Measurements from ENCODE around the gene KIF2C. TPM values are rescaled to one million over a fixed set of nuclear protein-coding genes. Genes with fewer than 3 reads are reported as not detected.
A peak's percentile ranks its signal among the peaks of the same experiment; 100 is the strongest.
"Not testable (repeated sequence)": the region's sequence is repeated elsewhere in the genome, so short reads cannot be mapped to it uniquely, and the experiment has no call there.

The KIF2C gene
- total and polyA plus RNA-seq, 9 of the 15 experiments (the other 6 are each of a cell fraction or from before 2014, with no cell fraction given), result 84.9 to 226 (median 169) TPM

DNA sequence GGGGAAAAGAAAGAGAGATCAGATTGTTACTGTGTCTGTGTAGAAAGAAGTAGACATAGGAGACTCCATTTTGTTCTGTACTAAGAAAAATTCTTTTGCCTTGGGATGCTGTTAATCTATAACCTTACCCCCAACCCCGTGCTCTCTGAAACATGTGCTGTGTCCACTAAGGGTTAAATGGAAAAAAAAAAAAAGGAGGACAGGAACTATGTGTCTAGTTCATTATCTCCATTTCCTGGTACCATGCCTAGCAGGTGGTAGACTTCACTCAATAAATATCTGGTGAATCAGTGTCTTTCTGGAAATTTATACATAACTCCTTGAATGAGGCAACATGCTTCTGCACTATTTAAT, 707 bp upstream of the KIF2C start:
- peaks cover 28% of the 10 kb centered on the region for H3K36me3 ChIP-seq (ENCODE audit: control insufficient read depth, insufficient read depth, low read length)
- 14% methylated on average over 1 of the region's 1 CpG for WGBS (ENCODE audit: insufficient coverage, low coverage, missing lambda C conversion rate)
- H4K20me1 ChIP-seq (replicated peaks; ENCODE audit: control insufficient read depth, insufficient read depth, low read length); ATAC-seq; BruUV-seq (replicated peaks); DNase-seq (ENCODE audit: extremely low read depth in 1 of 4, low spot score in 3 of 4); H3K9me1 ChIP-seq (ENCODE audit: control insufficient read depth, insufficient read depth, low read length); in situ Hi-C loops (cut with MboI); H3K27me3 ChIP-seq (ENCODE audit: control insufficient read depth in 2 of 2, insufficient read depth in 2 of 2, low read length in 2 of 2); FAIRE-seq; H3K9me3 ChIP-seq (replicated peaks; ENCODE audit: control insufficient read depth, insufficient read depth, low read depth, low read length); TF ChIP-seq NR4A1 (CRISPR knock-in tag; IDR thresholded peaks at IDR 0.05); NR2C1 (IDR thresholded peaks at IDR 0.05): not testable (repeated sequence)
- peak overlapping the region; percentile 95 for H3K27ac ChIP-seq (ENCODE audit: extremely low read depth, low read depth, low read length)
- peak overlapping the region; percentile 90 for H2AFZ ChIP-seq (ENCODE audit: low read depth, low read length)
- H3K4me1 ChIP-seq (replicated peaks in 1 of 2; ENCODE audit: control insufficient read depth in 2 of 2, insufficient read depth in 2 of 2, low read length in 2 of 2), result peaks cover 13 to 22% of the 10 kb centered on the region in 2 experiments; a peak in 4 of 5 replicates
- peaks cover 41% of the 10 kb centered on the region for H3K79me2 ChIP-seq (ENCODE audit: control insufficient read depth, insufficient read depth, low read length)
- peak overlapping the region; percentile 96 to 97; a peak in 3 of 4 replicates for H3K9ac ChIP-seq (ENCODE audit: insufficient read depth in 1 of 2, low read depth in 2 of 2, low read length in 2 of 2)
- H3K4me2 ChIP-seq (ENCODE audit: insufficient read depth, low read length), result peak overlapping the region; percentile 94
- CTCF ChIA-PET (ENCODE audit: low intra/inter-chr PET ratio), result interaction anchor here (0.6 kb wide), 1 partner anchor 28 kb away, joined by 3 read pairs; no protein-coding TSS in a partner anchor
- POLR2A ChIA-PET, result interaction anchor here (0.9 to 3.7 kb wide), 3 partner anchors 8 to 36 kb away, joined by 3 to 22 read pairs (median 4); partner anchors contain the start of gene RPS8
- H3K4me3 ChIP-seq, result peak overlapping the region; percentile 68
- intact Hi-C loops (cut with micrococcal nuclease), result loop anchor here (1.0 to 2.0 kb wide), 2 partner anchors 8 to 36 kb away; partner anchors contain the start of genes RNU5D-1 and RPS8
- TF ChIP-seq ATF4 (CRISPR knock-in tag; IDR thresholded peaks at IDR 0.05) (0 out of 2 replicates have a peak, but pooled peaks have one; percentile 27), DMBX1 (CRISPR knock-in tag; IDR thresholded peaks at IDR 0.05; ENCODE audit: borderline replicate concordance) (peak; percentile 60), PTTG1 (tag; IDR thresholded peaks at IDR 0.05; ENCODE audit: low read depth) (peak; percentile 72), ZBTB17 (CRISPR knock-in tag; IDR thresholded peaks at IDR 0.05) (0 out of 2 replicates have a peak, but pooled peaks have one; percentile 14), PTRF (tag; IDR thresholded peaks at IDR 0.05) (peak; percentile 46; the same call in 1 of the 2 replicates), BRD9 (IDR thresholded peaks at IDR 0.05; ENCODE audit: low read depth, partially characterized antibody) (peak; percentile 55), ZNF589 (CRISPR knock-in tag; IDR thresholded peaks at IDR 0.05; ENCODE audit: low read depth) (0 out of 2 replicates have a peak, but pooled peaks have one; percentile 49), ETV1 (tag; conservative IDR thresholded peaks at IDR 0.05; ENCODE audit: low read depth) (peak; percentile 40; the same call in 1 of the 2 replicates), DDX20 (tag; IDR thresholded peaks at IDR 0.05; ENCODE audit: low read depth) (peak; percentile 59; the same call in 1 of the 2 replicates), THRAP3 (IDR thresholded peaks at IDR 0.05; ENCODE audit: borderline replicate concordance) (peak; percentile 59; the same call in 1 of the 2 replicates), ZNF398 (CRISPR knock-in tag; IDR thresholded peaks at IDR 0.05) (0 out of 2 replicates have a peak, but pooled peaks have one; percentile 20), HINFP (tag; conservative IDR thresholded peaks at IDR 0.05; ENCODE audit: low read depth) (peak; percentile 44; the same call in 1 of the 2 replicates), NR4A1 (tag; IDR thresholded peaks at IDR 0.05) (peak; percentile 85), HDAC8 (tag; IDR thresholded peaks at IDR 0.05) (0 out of 2 replicates have a peak, but pooled peaks have one; percentile 16), ZNF384 (IDR thresholded peaks at IDR 0.05; ENCODE audit: low read depth, low read length) (0 out of 2 replicates have a peak, but pooled peaks have one; percentile 3), NR2C1 (tag; IDR thresholded peaks at IDR 0.05) (peak; percentile 34; the same call in 1 of the 2 replicates), GATAD2B (IDR thresholded peaks at IDR 0.05; ENCODE audit: borderline replicate concordance) (0 out of 2 replicates have a peak, but pooled peaks have one; percentile 38)

Measured in K562 (cell line).